Panc1 (cell line): ENCODE data around the gene MRPL33. TPM values are rescaled to one million over a fixed set of nuclear protein-coding genes. Genes with fewer than 3 reads are reported as not detected.

Source experiments
- ATAC-seq: fragments of 200-7000 bp; cut with Tn5 transposase; 2 replicates; pipeline ENCODE4 v1.9.1; 2020; ENCODE audit warnings: mild to moderate bottlenecking, moderate library complexity
- BruUV-seq: library from RNA; stranded (reverse); fragments of 400-500 nt; replicated peaks from 2 replicates; lab custom pipeline; 2021; lab: Mats Ljungman, UMichigan
- CTCF ChIA-PET: fragments of 300-600 bp; sonication (Branson Sonifier 250); formaldehyde crosslinking; loops from one replicate; lab custom pipeline; 2022; ENCODE audit warnings: antibody characterized with exemption; lab: Charles Lee
- POLR2A ChIA-PET: fragments of 300-600 bp; sonication (Branson Sonifier 250); formaldehyde crosslinking; loops from one replicate; lab custom pipeline; 2022; ENCODE audit warnings: antibody characterized with exemption; lab: Charles Lee
- DNase-seq: peaks from one replicate; pipeline ENCODE4 v3.0.0-alpha.2; 2010; ENCODE audit warnings: low read depth, low spot score
- H3K27ac ChIP-seq: 2 replicates; pipeline ENCODE4 v1.5.1; 2011; ENCODE audit warnings: mild to moderate bottlenecking, low read length, inconsistent platforms
- H3K27me3 ChIP-seq: fragments of 200-500 bp; sonication (Bioruptor generic); 2 replicates; pipeline ENCODE4 v1.6.0; 2014; ENCODE audit warnings: low read length, inconsistent platforms; ENCODE audit not compliant: control insufficient read depth, insufficient read depth
- H3K36me3 ChIP-seq: fragments of 200-500 bp; sonication (Bioruptor generic); 2 replicates; pipeline ENCODE4 v1.5.1; 2014; ENCODE audit warnings: inconsistent platforms, mild to moderate bottlenecking, low read length, moderate library complexity; ENCODE audit not compliant: control insufficient read depth, insufficient read depth
- H3K4me1 ChIP-seq: 2 replicates; pipeline ENCODE4 v1.5.1; 2011; ENCODE audit warnings: inconsistent platforms, mild to moderate bottlenecking, low read length, moderate library complexity; ENCODE audit not compliant: control insufficient read depth, insufficient read depth
- H3K4me3 ChIP-seq, 2 experiments: 2 replicates each; pipeline ENCODE4 v1.5.1; 2011 to 2012; ENCODE audit warnings: low read depth in 2 of 2, low read length in 2 of 2, mild to moderate bottlenecking in 2 of 2, inconsistent platforms in 1 of 2, moderate library complexity in 1 of 2
- H3K9me3 ChIP-seq: fragments of 200-500 bp; sonication (Bioruptor generic); 2 replicates; pipeline ENCODE4 v1.5.1; 2014; ENCODE audit warnings: low read depth, mild to moderate bottlenecking, inconsistent platforms, low read length, moderate library complexity; ENCODE audit not compliant: control insufficient read depth, insufficient read depth
- CTCF ChIP-seq: fragments of 450-650 bp; IDR thresholded peaks from 2 replicates; pipeline ENCODE4 v1.5.1; 2017; ENCODE audit warnings: mild to moderate bottlenecking
- POLR2AphosphoS5 ChIP-seq: IDR thresholded peaks from 2 replicates; pipeline ENCODE4 v1.6.1; 2012; ENCODE audit warnings: mild to moderate bottlenecking, low read depth, low read length, moderate library complexity
- REST ChIP-seq, 2 experiments: IDR thresholded peaks; 2 replicates each; pipeline ENCODE4 v1.6.1; 2011 to 2012; ENCODE audit warnings: low read depth in 2 of 2, control low read depth in 1 of 2, low read length in 1 of 2, mild to moderate bottlenecking in 1 of 2, moderate library complexity in 1 of 2; ENCODE audit not compliant: insufficient read depth in 1 of 2
- SIN3A ChIP-seq: IDR thresholded peaks from 2 replicates; pipeline ENCODE4 v1.6.1; 2012; ENCODE audit warnings: low read depth, mild to moderate bottlenecking, low read length, moderate library complexity, borderline replicate concordance; ENCODE audit not compliant: insufficient read depth
- TCF7L2 ChIP-seq: IDR thresholded peaks from 2 replicates; pipeline ENCODE4 v1.6.1; 2011; ENCODE audit warnings: mild to moderate bottlenecking, low read depth, low read length, inconsistent platforms
- in situ Hi-C: cut with HindIII; loops from 2 replicates; pipeline ENCODE4 v1.10.0; 2016; ENCODE audit warnings: low sequenced_read_pairs, low pct_unique_long_range_greater_than_20kb
- intact Hi-C: fragments of 100-400 bp; cut with micrococcal nuclease; formaldehyde crosslinking; loops from one replicate; pipeline ENCODE4 v1.10.0; 2022; ENCODE audit not compliant: unreplicated experiment
- total RNA-seq: library from RNA; stranded (reverse); gene quantifications from one replicate; pipeline ENCODE4 v1.2.1, GENCODE V29; 2021; ENCODE audit not compliant: unreplicated experiment

MRPL33 gene
- total RNA-seq, 1 experiment from 2014 or later = 61.6 TPM

GRCh38 chr2:27739058-27739373, 32.5 kb upstream of the MRPL33 start:
- Histone ChIP-seq H3K9me3 (no peaks in the 10 kb centered on the region), H3K4me3 (no peak overlapping the region), H3K36me3 (no peaks in the 10 kb centered on the region), H3K4me1 (peaks cover 4% of the 10 kb centered on the region; the same call in 1 of the 2 replicates), H3K27me3 (no peaks in the 10 kb centered on the region), H3K27ac (no peak overlapping the region)
- ChIA-PET CTCF (no interaction called here), POLR2A (no interaction called here)
- DNase-seq (no peak), ATAC-seq (no peak)
- intact Hi-C loops = no loop called here
- in situ Hi-C loops = no loop called here
- no TSS peak for BruUV-seq
- TF ChIP-seq TCF7L2 (no peak), SIN3A (no peak), CTCF (no peak), POLR2AphosphoS5 (no peak)

GRCh38 chr2:27741673-27742072, 29.8 kb upstream of the MRPL33 start:
- no peaks in the 10 kb centered on the region for H3K27me3 ChIP-seq
- intact Hi-C loops = no loop called here
- CTCF ChIA-PET = interaction anchor here (0.7 kb wide), 1 partner anchor 35 kb away, joined by 6 read pairs; no protein-coding TSS in a partner anchor

More at GRCh38 chr2:27741673-27742072, 29.8 kb upstream of the MRPL33 start:
- no peak overlapping the region for H3K27ac ChIP-seq
- no peak overlapping the region for H3K4me3 ChIP-seq
- ATAC-seq (no peak), DNase-seq (no peak)
- H3K4me1 ChIP-seq = no peaks in the 10 kb centered on the region
- H3K36me3 ChIP-seq = no peaks in the 10 kb centered on the region
- TF ChIP-seq TCF7L2 = no peak
- TF ChIP-seq POLR2AphosphoS5 = no peak
- no peak for TF ChIP-seq REST (IDR thresholded peaks at IDR 0.05; ENCODE audit: insufficient read depth in 1 of 2, low read depth in 2 of 2, low read length in 1 of 2)
- TF ChIP-seq SIN3A = no peak
- in situ Hi-C loops = no loop called here
- H3K9me3 ChIP-seq = no peaks in the 10 kb centered on the region
- POLR2A ChIA-PET = interaction anchor here (0.7 kb wide), 1 partner anchor 12 kb away, joined by 3 read pairs; no protein-coding TSS in a partner anchor
- no TSS peak for BruUV-seq
